Measurements from ENCODE around the gene SYT7. TPM values are rescaled to one million over a fixed set of nuclear protein-coding genes. Genes with fewer than 3 reads are reported as not detected.

Gene SYT7
- total and polyA plus RNA-seq, 2 of the 4 experiments (the other 2 are of a cell fraction) = under 0.01 to 0.19 TPM

DNA sequence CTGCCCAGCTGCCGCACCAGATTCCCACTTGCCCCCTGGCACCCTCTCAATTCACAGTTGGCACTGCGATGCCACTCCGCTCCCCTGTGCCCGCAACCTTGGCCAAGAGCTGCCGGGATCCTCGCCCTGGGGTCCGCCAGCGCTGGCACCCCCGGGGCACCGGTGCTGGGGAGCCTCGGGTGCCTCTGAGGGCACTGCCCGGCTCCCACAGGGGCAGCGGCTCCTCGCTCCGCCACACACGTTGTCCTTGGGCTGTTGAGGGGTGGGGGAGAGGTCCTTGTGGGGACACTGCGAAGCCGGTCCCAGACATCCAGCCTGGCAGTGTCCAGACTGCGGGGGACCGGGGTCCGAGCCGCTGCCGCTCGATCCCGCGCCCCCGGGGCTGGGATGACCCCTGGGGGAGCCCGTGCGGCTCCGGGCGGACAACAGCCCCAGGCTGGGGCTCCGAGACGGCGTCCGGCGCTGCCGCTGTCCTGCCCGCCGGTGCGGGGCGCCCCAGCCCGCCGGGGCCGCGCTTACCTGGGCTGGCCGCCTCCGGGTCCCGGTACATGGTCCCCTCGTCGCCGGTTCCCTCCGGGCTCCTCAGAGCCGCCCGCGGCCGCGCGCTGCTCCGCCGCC, 496 bp downstream of the SYT7 start:
- Histone ChIP-seq H2AK9ac (replicated peaks; ENCODE audit: low read depth, low read length, poor library complexity) (no peak overlapping the region), H3K9me3 (ENCODE audit: control insufficient read depth, insufficient read depth, low read length) (no peaks in the 10 kb centered on the region), H3K4me2 (ENCODE audit: low read depth, low read length) (no peak overlapping the region), H2AK5ac (ENCODE audit: low read depth, low read length) (no peak overlapping the region), H4K91ac (ENCODE audit: insufficient read depth, low read depth, low read length) (no peak overlapping the region), H4K8ac (ENCODE audit: low read depth in 2 of 2, low read length in 2 of 2) (no peak overlapping the region), H2BK5ac (ENCODE audit: low read depth, low read length, poor library complexity, severe bottlenecking) (no peak overlapping the region), H3K4ac (ENCODE audit: low read depth, low read length) (no peak overlapping the region), H3K14ac (replicated peaks; ENCODE audit: low read depth, low read length) (no peak overlapping the region), H3K23ac (ENCODE audit: low read depth, low read length) (no peak overlapping the region), H3K9me1 (ENCODE audit: insufficient read depth, low read length) (0 out of 2 replicates have a peak, but pooled peaks cover 5% of the 10 kb centered on the region), H3K18ac (ENCODE audit: low read depth, low read length) (no peak overlapping the region), H4K20me1 (ENCODE audit: insufficient read depth, low read length) (no peaks in the 10 kb centered on the region), H2BK120ac (ENCODE audit: low read depth, low read length) (no peak overlapping the region), H2AFZ (replicated peaks; ENCODE audit: low read length, poor library complexity) (peak overlapping the region; percentile 35), H3K56ac (ENCODE audit: extremely low read depth, insufficient read depth, low read length) (no peak overlapping the region), H2BK20ac (ENCODE audit: low read depth, low read length) (no peak overlapping the region), H3K9ac (ENCODE audit: low read depth, low read length) (no peak overlapping the region), H3K27ac (ENCODE audit: insufficient read depth, low read length) (no peak overlapping the region), H3K4me1 (ENCODE audit: control insufficient read depth, insufficient read depth, low read length) (no peaks in the 10 kb centered on the region), H3K27me3 (ENCODE audit: control insufficient read depth, insufficient read depth, low read length) (peaks cover 56% of the 10 kb centered on the region), H3K79me1 (ENCODE audit: low read depth in 1 of 2, low read length in 2 of 2) (no peaks in the 10 kb centered on the region), H3K4me3 (ENCODE audit: insufficient read depth, low read depth, low read length) (no peak overlapping the region), H3K36me3 (ENCODE audit: control insufficient read depth, insufficient read depth, low read length) (no peaks in the 10 kb centered on the region), H2BK15ac (ENCODE audit: low read depth, low read length) (no peak overlapping the region), H4K5ac (ENCODE audit: low read depth, low read length) (no peak overlapping the region)
- ATAC-seq (ENCODE audit: low read depth) (peak; percentile 3; the same call in 1 of the 2 replicates), DNase-seq (no peak)
- intact Hi-C loops (cut with micrococcal nuclease) (loop anchor here (2.0 to 10.0 kb wide), 3 partner anchors 58 to 154 kb away; no protein-coding TSS in a partner anchor), dilution Hi-C loops (cut with HindIII; ENCODE audit: low sequenced_read_pairs, unreplicated experiment) (no loop called here), in situ Hi-C loops (cut with MboI; ENCODE audit: low sequenced_read_pairs) (no loop called here)
- BruUV-seq (replicated peaks) = no TSS peak
- 0% methylated on average over 33 of the region's 60 CpGs; no CpG with 5 or more reads in 1 of the 2 experiments for WGBS, 2 experiments (ENCODE audit: extremely low coverage in 2 of 2, insufficient read length in 1 of 2)
- POLR2A ChIA-PET (ENCODE audit: unreplicated experiment) = no interaction called here
- CTCF ChIA-PET = no interaction called here
- TF ChIP-seq NFE2L2 (IDR thresholded peaks at IDR 0.05; ENCODE audit: low read depth, low read length) (no peak), MAZ (IDR thresholded peaks at IDR 0.05; ENCODE audit: borderline replicate concordance, low read depth, low read length) (no peak), CEBPB (IDR thresholded peaks at IDR 0.05; ENCODE audit: low read depth, low read length) (no peak), CHD1 (IDR thresholded peaks at IDR 0.05; ENCODE audit: low read depth, low read length) (no peak), POLR2A (IDR thresholded peaks at IDR 0.05; ENCODE audit: low read depth, low read length) (no peak), FOS (IDR thresholded peaks at IDR 0.05; ENCODE audit: low read depth, low read length) (no peak), SMC3 (IDR thresholded peaks at IDR 0.05; ENCODE audit: low read depth, low read length) (no peak), MXI1 (IDR thresholded peaks at IDR 0.05; ENCODE audit: borderline replicate concordance, low read depth, low read length) (no peak), RCOR1 (IDR thresholded peaks at IDR 0.05; ENCODE audit: insufficient replicate concordance, low read length) (no peak), RFX5 (IDR thresholded peaks at IDR 0.05; ENCODE audit: low read depth, low read length) (no peak), BHLHE40 (IDR thresholded peaks at IDR 0.05; ENCODE audit: low read depth, low read length) (no peak), MAFK (IDR thresholded peaks at IDR 0.05; ENCODE audit: low read depth, low read length) (no peak), RAD21 (IDR thresholded peaks at IDR 0.05; ENCODE audit: low read length) (no peak)
- TF ChIP-seq, protein P1, sequence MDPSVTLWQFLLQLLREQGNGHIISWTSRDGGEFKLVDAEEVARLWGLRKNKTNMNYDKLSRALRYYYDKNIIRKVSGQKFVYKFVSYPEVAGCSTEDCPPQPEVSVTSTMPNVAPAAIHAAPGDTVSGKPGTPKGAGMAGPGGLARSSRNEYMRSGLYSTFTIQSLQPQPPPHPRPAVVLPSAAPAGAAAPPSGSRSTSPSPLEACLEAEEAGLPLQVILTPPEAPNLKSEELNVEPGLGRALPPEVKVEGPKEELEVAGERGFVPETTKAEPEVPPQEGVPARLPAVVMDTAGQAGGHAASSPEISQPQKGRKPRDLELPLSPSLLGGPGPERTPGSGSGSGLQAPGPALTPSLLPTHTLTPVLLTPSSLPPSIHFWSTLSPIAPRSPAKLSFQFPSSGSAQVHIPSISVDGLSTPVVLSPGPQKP (IDR thresholded peaks at IDR 0.05; ENCODE audit: borderline replicate concordance, low read depth, low read length) = no peak
- TF ChIP-seq, protein P2, sequence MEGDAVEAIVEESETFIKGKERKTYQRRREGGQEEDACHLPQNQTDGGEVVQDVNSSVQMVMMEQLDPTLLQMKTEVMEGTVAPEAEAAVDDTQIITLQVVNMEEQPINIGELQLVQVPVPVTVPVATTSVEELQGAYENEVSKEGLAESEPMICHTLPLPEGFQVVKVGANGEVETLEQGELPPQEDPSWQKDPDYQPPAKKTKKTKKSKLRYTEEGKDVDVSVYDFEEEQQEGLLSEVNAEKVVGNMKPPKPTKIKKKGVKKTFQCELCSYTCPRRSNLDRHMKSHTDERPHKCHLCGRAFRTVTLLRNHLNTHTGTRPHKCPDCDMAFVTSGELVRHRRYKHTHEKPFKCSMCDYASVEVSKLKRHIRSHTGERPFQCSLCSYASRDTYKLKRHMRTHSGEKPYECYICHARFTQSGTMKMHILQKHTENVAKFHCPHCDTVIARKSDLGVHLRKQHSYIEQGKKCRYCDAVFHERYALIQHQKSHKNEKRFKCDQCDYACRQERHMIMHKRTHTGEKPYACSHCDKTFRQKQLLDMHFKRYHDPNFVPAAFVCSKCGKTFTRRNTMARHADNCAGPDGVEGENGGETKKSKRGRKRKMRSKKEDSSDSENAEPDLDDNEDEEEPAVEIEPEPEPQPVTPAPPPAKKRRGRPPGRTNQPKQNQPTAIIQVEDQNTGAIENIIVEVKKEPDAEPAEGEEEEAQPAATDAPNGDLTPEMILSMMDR (conservative IDR thresholded peaks at IDR 0.05; ENCODE audit: low read depth, low read length) = no peak
- TF ChIP-seq, protein P3, sequence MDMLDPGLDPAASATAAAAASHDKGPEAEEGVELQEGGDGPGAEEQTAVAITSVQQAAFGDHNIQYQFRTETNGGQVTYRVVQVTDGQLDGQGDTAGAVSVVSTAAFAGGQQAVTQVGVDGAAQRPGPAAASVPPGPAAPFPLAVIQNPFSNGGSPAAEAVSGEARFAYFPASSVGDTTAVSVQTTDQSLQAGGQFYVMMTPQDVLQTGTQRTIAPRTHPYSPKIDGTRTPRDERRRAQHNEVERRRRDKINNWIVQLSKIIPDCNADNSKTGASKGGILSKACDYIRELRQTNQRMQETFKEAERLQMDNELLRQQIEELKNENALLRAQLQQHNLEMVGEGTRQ (IDR thresholded peaks at IDR 0.05; ENCODE audit: low read depth, low read length) = no peak

Measured in IMR-90 (cell line).